Peyer's patch (tissue), 4 donors: ENCODE data around the gene PTPRM. TPM values are rescaled to one million over a fixed set of nuclear protein-coding genes. Genes with fewer than 3 reads are reported as not detected.
A peak's percentile ranks its signal among the peaks of the same experiment; 100 is the strongest.

Source experiments
- DNase-seq, 3 donors: peaks; one replicate each; pipeline ENCODE4 v3.0.0-alpha.2; 2017 to 2019
- H3K27ac ChIP-seq, 4 donors: fragments of 200-600 bp; sonication (generic); one replicate each; pipeline ENCODE4 v1.5.1; 2016 to 2019
- H3K27me3 ChIP-seq, 2 donors: fragments of 200-600 bp; sonication (generic); one replicate each; pipeline ENCODE4 v1.5.1; 2019
- H3K36me3 ChIP-seq, 3 donors: fragments of 200-600 bp; sonication (generic); one replicate each; pipeline ENCODE4 v1.5.1; 2016 to 2019
- H3K4me1 ChIP-seq, 4 donors: fragments of 200-600 bp; sonication (generic); one replicate each; pipeline ENCODE4 v1.5.1; 2016 to 2019
- H3K4me3 ChIP-seq, 4 donors: fragments of 200-600 bp; sonication (generic); 1 replicate in 3 of 4; 2 replicates in 1 of 4; pipeline ENCODE4 v1.5.1; 2016 to 2019; ENCODE audit warnings: mild to moderate bottlenecking in 1 of 4
- H3K9me3 ChIP-seq, 4 donors: fragments of 200-600 bp; sonication (generic); one replicate each; pipeline ENCODE4 v1.5.1; 2016 to 2019; ENCODE audit warnings: mild to moderate bottlenecking in 1 of 4
- POLR2A ChIP-seq, 2 donors: fragments of 450-650 bp; IDR thresholded peaks; one replicate each; pipeline ENCODE4 v1.5.1; 2017; ENCODE audit warnings: antibody characterized with exemption in 2 of 2, mild to moderate bottlenecking in 2 of 2, moderate library complexity in 2 of 2
- total RNA-seq, 4 donors: library from RNA; depleted of rRNA; stranded (reverse); fragments of >200 nt; gene quantifications; one replicate each; pipeline ENCODE4 v1.1.0, GENCODE V29; 2016
- TF ChIP-seq, protein P1 (sequence below), 6 experiments: fragments of 450-650 bp in 4 of 6; fragments of 200-600 bp in 2 of 6; sonication (generic) in 1 of 6; IDR thresholded peaks; one replicate each; pipeline ENCODE4 v1.5.1; 2017 to 2019; ENCODE audit warnings: antibody characterized with exemption in 6 of 6, mild to moderate bottlenecking in 3 of 6, moderate library complexity in 1 of 6

The PTPRM gene
- total RNA-seq, 4 donors from 2014 or later = 39.6 to 211 (median 80.3) TPM

- Histone ChIP-seq H3K4me1 (peaks cover 0 to 5% (median 0%) of the 10 kb centered on the region in 4 donors), H3K27me3 (no peaks in the 10 kb centered on the region), H3K9me3 (no peaks in the 10 kb centered on the region), H3K4me3 (no peak overlapping the region), H3K27ac (peak overlapping the region in 1 of 4 donors; percentile 23), H3K36me3 (no peaks in the 10 kb centered on the region)
- no peak for DNase-seq
- TF ChIP-seq POLR2A (IDR thresholded peaks at IDR 0.05) = no peak
- TF ChIP-seq, protein P1, sequence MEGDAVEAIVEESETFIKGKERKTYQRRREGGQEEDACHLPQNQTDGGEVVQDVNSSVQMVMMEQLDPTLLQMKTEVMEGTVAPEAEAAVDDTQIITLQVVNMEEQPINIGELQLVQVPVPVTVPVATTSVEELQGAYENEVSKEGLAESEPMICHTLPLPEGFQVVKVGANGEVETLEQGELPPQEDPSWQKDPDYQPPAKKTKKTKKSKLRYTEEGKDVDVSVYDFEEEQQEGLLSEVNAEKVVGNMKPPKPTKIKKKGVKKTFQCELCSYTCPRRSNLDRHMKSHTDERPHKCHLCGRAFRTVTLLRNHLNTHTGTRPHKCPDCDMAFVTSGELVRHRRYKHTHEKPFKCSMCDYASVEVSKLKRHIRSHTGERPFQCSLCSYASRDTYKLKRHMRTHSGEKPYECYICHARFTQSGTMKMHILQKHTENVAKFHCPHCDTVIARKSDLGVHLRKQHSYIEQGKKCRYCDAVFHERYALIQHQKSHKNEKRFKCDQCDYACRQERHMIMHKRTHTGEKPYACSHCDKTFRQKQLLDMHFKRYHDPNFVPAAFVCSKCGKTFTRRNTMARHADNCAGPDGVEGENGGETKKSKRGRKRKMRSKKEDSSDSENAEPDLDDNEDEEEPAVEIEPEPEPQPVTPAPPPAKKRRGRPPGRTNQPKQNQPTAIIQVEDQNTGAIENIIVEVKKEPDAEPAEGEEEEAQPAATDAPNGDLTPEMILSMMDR (IDR thresholded peaks at IDR 0.05) = no peak
Measured at GRCh38 chr18:8020132-8020846, 453.2 kb downstream of the PTPRM start.

GRCh38 chr18:8029061-8029460 lies 461.9 kb downstream of the PTPRM start:
- H3K4me3 ChIP-seq = no peak overlapping the region
- no peaks in the 10 kb centered on the region for H3K9me3 ChIP-seq
- no peaks in the 10 kb centered on the region for H3K27me3 ChIP-seq
- no peaks in the 10 kb centered on the region for H3K36me3 ChIP-seq
- no peak overlapping the region for H3K27ac ChIP-seq
- TF ChIP-seq, protein P1 (IDR thresholded peaks at IDR 0.05) = no peak
- no peak for TF ChIP-seq POLR2A (IDR thresholded peaks at IDR 0.05)
- DNase-seq = no peak
- no peaks in the 10 kb centered on the region for H3K4me1 ChIP-seq

DNA sequence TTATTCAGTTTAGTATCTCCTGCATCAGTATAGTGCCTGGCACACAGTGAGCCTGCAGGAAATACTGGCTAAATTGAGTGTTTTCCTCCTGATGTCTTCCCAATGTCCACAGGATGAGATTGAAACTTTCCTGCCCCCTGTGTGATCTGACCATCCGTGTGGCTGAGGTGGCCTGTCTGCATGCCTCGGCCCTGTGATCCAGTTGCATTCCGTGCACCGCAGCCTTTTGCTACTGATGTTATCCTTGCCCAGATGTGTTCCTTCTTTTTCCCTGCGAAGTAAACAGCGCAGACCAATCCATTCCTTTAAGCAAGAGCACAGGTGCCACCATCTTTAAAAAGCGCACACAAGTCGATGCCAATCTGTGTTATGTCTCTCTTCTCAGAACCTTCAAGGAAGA lies 462.6 kb downstream of the PTPRM start:
- Histone ChIP-seq H3K9me3 (no peaks in the 10 kb centered on the region), H3K27ac (no peak overlapping the region), H3K4me3 (no peak overlapping the region), H3K36me3 (no peaks in the 10 kb centered on the region), H3K27me3 (no peaks in the 10 kb centered on the region), H3K4me1 (no peaks in the 10 kb centered on the region)
- DNase-seq = no peak
- TF ChIP-seq POLR2A (IDR thresholded peaks at IDR 0.05) = no peak
- TF ChIP-seq, protein P1 (IDR thresholded peaks at IDR 0.05) = no peak

DNA sequence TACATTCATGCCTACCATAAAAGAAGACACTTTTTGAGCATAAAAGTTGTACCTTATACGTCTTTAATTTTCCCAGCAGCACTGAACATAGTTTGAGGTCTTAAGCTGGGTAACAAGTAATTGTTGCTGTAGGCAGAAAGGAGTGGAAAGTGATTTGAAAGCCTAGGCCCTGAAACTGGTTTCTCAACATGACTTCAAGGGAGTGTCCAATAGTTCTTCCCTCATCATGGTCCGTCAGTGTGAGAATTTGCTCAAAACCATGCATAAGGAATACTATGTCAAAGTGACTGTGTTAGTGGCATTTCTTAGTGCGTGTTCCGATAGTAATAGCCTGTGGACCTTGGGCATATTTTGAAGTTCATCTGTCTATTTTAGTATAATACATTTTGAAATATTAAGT lies 463.1 kb downstream of the PTPRM start:
- Histone ChIP-seq H3K4me3 (no peak overlapping the region), H3K27ac (no peak overlapping the region), H3K9me3 (no peaks in the 10 kb centered on the region), H3K27me3 (no peaks in the 10 kb centered on the region), H3K4me1 (no peaks in the 10 kb centered on the region), H3K36me3 (no peaks in the 10 kb centered on the region)
- TF ChIP-seq POLR2A (IDR thresholded peaks at IDR 0.05) = no peak
- TF ChIP-seq, protein P1 (IDR thresholded peaks at IDR 0.05) = no peak
- no peak for DNase-seq

DNA sequence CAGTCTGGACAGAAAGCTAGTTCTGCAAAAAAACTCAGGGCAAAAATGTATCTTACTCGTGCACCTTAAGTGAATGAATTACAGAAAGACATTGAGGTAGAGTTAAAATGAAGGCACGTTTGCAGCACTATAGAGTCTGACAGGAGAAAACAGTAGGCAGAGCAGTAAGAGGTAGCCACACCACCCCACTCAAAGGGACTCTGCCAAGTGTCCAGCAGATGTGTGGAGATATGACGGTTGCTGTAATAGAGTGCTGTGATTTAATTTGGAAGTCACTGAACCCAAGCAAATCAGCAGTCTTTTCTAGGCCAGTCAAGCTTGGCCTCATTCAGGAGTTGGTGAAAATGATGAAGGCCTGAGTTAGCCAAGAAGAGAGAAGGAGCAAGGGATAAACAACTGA lies 464.4 kb downstream of the PTPRM start:
- no peaks in the 10 kb centered on the region for H3K4me1 ChIP-seq
- H3K36me3 ChIP-seq = no peaks in the 10 kb centered on the region
- DNase-seq = no peak
- no peaks in the 10 kb centered on the region for H3K27me3 ChIP-seq
- H3K4me3 ChIP-seq = no peak overlapping the region
- TF ChIP-seq, protein P1 (IDR thresholded peaks at IDR 0.05) = no peak
- TF ChIP-seq POLR2A (IDR thresholded peaks at IDR 0.05) = no peak
- H3K9me3 ChIP-seq = no peaks in the 10 kb centered on the region
- H3K27ac ChIP-seq = no peak overlapping the region
